GM12864 (cell line): ENCODE results near the gene AMZ1.
"Not testable (repeated sequence)": the region's sequence is repeated elsewhere in the genome, so short reads cannot be mapped to it uniquely, and the experiment has no call there.

Experiments used
- DNase-seq: peaks from one replicate; pipeline ENCODE4 v3.0.0-alpha.2; 2011; ENCODE audit warnings: low read depth
- H3K4me3 ChIP-seq: 2 replicates; pipeline ENCODE4 v1.5.1; 2011; ENCODE audit warnings: mild to moderate bottlenecking, low read depth, low read length, control low read depth
- CTCF ChIP-seq: IDR thresholded peaks from 2 replicates; pipeline ENCODE4 v1.5.1; 2011; ENCODE audit warnings: low read depth, mild to moderate bottlenecking, moderate library complexity, low read length, control low read depth, inconsistent platforms; ENCODE audit errors: missing control alignments

The AMZ1 gene

GRCh38 chr7:2737771-2738540 is 50.0 kb downstream of the AMZ1 start:
- no peak for TF ChIP-seq CTCF
- no peak for DNase-seq
- H3K4me3 ChIP-seq: no peak overlapping the region

GRCh38 chr7:2738766-2739549 is 51.0 kb downstream of the AMZ1 start:
- no peak for TF ChIP-seq CTCF
- DNase-seq: no peak
- H3K4me3 ChIP-seq: no peak overlapping the region

GRCh38 chr7:2743523-2744185 is 55.7 kb downstream of the AMZ1 start:
- H3K4me3 ChIP-seq, DNase-seq: not testable (repeated sequence)

- not testable (repeated sequence) for H3K4me3 ChIP-seq, DNase-seq
Measured at GRCh38 chr7:2748684-2749083, 60.7 kb downstream of the AMZ1 start.

GRCh38 chr7:2750004-2750407 is 62.0 kb downstream of the AMZ1 start:
- DNase-seq: no peak
- TF ChIP-seq CTCF: no peak

GRCh38 chr7:2751086-2751485 is 63.1 kb downstream of the AMZ1 start:
- H3K4me3 ChIP-seq: no peak overlapping the region
- DNase-seq: no peak
- TF ChIP-seq CTCF: no peak

More at GRCh38 chr7:2750004-2750407, 62.0 kb downstream of the AMZ1 start:
- no peak overlapping the region for H3K4me3 ChIP-seq

- H3K4me3 ChIP-seq: no peak overlapping the region
- TF ChIP-seq CTCF: no peak
- DNase-seq: no peak
Measured at GRCh38 chr7:2753148-2753547, 65.1 kb downstream of the AMZ1 start.
